ACHN (cell line): ENCODE data around the gene MIPEP.

Source experiments
- DNase-seq: peaks from one replicate; pipeline ENCODE4 v3.0.0-alpha.2; 2015
- in situ Hi-C: cut with HindIII; loops from 2 replicates; pipeline ENCODE4 v1.10.0; 2017; ENCODE audit warnings: low sequenced_read_pairs, low pct_ligation_motif_present, low pct_unique_long_range_greater_than_20kb

The MIPEP gene

DNA sequence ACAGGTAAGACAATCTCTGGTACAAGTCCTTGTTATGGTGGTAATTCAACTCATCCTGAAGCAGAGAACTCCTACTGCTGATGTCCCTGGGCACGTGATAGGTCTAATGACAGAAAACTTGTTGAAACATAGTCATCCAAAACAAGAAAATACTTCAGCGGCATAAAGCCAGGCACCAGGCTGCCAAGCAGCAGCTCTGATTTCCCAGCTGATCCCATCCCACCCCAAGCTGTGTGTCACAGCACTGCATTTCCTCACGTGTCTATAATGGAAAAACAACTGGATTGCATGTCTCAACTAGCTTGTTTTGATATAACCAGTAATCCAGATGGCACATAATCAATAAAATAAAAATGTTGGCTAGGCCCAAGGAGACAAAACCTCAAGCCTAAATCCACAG is 64.8 kb downstream of the MIPEP start:
- no peak for DNase-seq
- in situ Hi-C loops: no loop called here

DNA sequence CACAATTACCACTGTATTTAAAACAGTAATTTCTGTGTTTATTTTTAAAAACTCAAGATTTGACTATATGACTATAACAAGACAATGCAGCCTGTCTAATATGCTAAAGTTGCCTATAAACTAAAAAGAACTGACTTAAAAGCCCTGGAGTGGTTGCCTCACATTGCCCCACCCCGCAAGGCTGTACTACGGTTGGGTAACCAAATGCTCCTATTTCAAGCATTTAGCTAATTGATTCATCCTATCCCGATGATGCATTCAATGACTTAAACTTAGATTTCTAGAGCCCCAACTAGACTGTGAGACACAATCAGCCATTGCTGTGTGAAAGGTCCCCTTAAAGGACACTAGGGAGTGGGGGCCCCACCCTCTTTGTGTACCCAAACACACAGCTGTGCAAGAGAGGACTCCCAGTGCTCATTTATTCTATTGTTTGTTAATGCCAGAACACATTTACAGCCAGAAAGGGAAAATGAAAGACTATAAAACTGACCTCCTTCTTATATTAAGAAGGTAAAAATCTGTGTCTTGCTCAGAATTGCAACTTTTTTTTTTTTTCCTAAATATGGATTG is 66.9 kb downstream of the MIPEP start:
- in situ Hi-C loops: no loop called here
- DNase-seq: no peak

DNA sequence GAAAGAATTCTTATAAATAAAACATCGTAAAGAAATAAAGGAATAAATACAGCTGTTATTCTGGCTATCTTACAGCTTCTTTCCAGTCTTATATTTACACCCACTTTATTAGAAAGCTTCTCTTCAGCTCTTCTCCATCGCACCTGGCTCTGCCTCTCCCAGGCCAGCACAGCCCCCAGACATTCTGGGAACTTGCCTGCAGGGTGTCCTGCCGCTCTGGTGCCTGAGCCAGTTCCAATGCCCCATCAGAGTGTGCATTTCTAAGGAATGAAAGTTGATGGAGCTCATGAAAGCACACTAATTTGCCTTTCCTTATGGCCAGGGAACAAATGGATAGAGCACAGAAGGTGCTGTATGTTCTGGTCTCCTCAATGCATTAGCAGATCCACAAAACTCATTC is 68.7 kb downstream of the MIPEP start:
- no peak for DNase-seq
- in situ Hi-C loops: no loop called here

DNA sequence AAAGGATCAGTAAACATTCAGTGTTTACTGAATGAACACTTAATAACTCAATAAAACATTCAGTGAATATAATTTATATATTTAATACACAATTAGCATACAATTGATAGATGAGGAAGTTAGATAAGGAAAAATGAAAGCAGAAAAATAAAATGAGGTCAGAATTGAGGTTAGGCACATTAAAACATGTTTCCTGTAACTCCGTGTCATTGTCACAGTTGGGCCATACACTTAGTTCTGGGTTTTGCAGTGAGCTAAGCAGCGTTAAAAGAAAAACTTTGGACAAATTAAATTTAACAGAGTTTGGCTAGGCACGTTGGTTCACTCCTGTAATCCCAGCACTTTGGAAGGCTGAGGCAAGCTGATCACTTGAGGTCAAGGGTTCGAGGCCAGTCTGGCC is 71.4 kb downstream of the MIPEP start:
- in situ Hi-C loops: no loop called here
- no peak for DNase-seq

DNA sequence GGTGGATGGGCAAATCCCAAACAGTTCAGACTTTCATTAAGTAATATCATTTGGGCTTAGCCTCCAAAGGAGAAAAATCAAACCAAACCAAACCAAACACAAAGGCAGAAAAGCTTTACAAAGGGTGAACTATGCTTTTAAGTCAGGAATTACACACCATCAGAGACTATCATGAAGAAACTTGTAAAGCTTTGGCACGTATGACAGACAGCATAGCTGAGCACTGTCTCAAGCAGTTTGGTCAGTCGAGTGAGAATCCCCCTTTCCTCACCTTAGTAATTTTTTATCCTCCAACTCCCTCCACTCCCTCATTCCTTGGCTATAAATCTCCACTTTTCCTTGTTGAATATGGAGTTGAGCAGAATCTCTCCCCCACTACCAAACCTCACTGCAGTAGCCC is 72.1 kb downstream of the MIPEP start:
- no peak for DNase-seq
- in situ Hi-C loops: no loop called here

DNA sequence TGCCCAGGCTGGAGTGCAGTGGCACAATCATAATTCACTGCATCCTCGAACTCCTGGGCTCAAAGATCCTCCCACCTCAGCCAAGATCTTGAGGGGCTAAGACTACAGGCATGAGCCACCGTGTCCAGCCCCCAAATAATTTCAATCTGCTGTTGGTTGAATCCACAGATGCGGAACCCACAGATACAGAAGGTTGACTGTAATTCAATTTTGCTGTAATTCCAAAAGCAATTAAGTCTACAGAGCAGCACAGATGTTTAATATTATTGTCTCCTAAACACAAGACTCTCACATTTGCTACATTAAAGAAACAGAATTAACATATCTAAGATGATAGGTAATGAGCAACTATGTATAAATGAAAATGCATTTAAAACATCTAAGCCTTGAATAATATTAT is 75.6 kb downstream of the MIPEP start:
- in situ Hi-C loops: no loop called here
- DNase-seq: no peak

DNA sequence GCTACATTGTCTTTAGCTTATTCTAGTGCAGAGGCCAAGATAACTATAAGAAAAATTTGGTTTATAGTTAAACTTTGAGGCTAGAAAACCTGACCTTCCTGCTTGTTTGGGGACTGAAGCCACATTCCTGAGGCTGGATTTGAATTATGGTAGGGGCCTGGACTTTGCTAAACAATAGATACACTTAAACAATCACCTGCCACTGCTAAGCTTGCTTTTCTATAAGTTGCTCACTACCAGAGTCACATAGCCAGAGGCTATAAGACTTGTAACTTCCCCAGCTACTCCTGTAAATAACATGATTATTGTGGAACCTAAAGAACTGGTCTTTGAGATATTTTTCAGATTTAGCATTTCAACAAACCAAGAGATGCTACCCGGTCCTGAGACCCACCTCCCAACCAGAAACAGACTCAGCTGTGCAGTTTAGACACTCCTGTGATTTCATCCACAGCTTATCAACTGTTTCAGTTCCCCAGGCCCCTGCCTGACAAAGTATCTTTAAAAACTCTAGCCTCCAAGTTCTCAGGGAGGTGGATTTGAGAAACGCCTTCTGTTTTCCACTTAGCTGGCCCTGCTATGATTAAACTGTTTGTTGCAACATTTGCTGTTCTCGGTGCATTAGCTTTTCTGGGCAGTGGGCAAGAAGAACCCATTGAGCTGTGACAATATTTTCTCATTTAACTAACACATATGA is 77.7 kb downstream of the MIPEP start:
- in situ Hi-C loops: no loop called here
- DNase-seq: no peak

DNA sequence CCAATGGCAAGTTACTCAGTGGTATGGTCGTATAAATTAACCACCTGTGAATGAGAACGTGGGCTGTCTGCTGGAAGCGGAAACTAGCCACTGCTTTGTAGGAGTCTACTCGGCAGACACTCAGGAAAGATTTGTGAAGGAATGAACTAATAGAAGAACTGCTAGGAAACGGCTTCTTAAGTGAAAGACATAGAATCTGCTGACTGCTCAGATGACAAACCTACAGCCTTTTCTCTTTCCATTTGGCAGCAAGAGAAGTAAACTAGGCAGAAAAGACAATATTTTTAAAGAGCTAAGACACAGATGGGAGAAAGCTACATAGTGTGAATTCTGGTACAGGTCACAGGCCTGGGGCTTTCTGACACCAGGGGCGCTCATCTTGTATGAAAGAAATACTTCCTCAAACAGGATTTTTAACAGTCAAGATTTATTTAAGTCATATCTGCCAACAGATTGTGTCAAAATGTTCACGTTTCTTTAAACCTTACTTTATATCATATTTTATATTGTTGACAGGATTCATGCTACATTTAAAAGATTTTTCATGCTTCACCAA is 78.4 kb downstream of the MIPEP start:
- DNase-seq: no peak
- in situ Hi-C loops: no loop called here

DNA sequence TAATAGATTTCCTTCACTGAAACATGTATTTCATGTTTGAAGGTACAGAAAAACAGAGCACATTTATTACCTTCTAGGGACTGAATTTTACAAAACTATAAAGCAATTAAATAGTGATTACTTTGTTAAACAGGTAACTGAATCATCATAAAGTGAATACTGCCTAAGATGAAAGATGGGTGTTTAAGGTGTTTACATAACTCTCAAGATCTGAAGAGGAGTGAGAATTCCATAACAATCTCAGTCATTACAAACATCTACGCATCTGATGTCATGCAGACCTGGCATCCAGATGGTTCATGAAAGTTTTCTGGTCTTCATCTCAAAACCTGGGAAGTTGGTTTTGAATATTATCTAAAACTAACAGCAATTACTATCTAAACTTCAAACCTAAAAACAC is 80.4 kb downstream of the MIPEP start:
- in situ Hi-C loops: no loop called here
- DNase-seq: no peak

DNA sequence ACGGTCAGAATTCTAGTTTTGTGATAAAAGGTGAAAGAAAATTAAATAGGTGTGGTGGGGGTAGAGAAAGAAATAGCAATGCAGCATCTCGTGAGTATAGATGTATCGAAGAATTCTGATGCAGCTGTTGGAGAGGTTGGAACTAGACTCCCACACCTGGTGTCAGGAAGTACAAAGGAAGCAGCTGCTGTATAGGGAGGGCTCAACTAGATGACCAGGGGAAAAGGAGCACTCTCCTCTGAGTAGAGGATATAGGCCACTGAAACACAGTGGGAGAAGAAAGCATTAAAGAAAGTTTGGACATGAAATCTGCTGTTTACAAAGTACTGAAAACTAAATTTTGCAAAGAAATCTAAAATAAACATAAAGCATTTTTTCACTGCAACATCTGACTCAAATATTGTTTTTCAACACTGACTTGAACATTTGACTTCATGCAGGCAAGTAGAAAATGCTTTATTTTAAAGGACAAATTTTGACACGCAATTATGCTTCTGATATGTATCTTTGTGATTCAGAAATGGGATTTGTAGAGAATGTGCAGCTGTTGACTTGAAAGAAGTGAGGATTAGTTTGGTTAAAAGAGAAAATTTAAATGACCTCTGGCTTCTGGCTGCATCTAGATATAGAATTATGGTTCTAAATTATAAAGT is 82.2 kb downstream of the MIPEP start:
- DNase-seq: no peak
- in situ Hi-C loops: no loop called here

DNA sequence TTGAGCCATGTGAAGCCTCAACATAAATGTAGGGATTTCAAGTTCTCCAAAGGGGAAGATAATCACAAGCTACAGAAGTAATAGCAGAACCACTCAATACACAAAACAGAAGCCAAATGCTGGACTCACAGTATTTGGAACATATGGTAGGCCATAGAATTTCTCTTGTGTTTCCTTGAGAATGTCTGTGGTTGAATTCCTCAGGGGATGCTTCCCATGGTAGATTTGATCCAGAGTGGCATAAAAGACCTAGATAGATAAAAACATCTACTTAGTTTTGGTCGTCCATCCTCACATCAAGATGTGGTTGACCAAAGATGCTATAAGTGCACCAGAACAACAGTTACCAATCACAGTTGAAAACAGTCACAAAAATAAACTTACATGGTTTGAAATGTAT is 83.4 kb downstream of the MIPEP start:
- DNase-seq: no peak
- in situ Hi-C loops: no loop called here

DNA sequence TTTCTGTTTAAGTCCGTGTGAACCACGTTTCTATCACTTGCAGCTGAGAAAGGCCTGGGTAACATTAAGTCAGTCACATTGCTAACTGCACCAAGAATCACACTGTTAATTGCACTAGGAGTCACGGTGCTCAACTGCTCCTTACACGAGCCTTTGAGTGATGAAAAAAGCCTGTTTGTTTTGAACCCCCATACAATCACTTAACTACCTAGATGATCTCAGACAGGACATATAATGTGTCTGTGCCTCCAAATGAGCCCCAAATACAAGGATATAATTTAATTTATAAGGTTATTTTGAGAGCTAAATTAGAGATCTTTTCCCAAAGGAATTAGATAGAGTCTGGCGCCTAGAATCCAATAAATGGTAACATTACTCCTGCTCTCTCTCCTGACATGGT is 84.1 kb downstream of the MIPEP start:
- in situ Hi-C loops: no loop called here
- no peak for DNase-seq

DNA sequence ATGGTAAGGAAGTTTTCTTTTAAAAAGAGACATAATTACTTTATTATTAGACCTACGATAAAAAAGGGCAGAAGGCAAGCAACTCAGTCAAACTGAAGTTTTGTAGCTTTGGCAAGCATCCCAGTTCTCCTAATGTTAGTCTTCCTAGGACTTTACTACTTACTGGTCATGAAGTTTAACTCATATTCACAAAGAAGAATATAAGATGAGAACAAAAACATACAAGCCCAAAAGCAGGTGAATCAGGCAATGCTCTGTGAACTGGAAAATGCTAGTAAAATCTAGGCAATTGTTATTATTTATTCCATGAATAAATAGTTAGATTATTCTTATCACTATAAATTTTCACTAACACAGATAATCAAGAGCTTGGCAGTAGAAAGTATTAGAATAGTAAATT is 85.0 kb downstream of the MIPEP start:
- DNase-seq: no peak
- in situ Hi-C loops: no loop called here

DNA sequence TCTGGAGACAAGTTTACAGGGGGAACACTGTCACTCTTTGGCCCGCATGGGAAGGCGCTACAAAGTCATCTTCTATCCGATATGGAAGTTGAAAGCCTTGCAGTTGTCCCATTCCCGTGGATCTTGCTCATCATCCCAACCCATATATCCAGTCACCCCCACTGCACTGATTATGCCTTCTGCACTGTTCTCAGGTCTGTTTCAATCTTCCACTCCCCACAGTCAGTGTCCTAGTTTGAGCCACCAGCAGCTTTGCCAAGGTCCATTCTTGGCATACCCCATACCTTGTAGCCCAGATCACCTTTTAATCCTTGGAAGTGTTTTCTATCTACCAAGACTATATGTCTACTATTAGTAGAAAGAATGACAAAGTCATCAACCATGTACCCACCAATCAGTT is 88.1 kb downstream of the MIPEP start:
- no peak for DNase-seq
- in situ Hi-C loops: no loop called here

DNA sequence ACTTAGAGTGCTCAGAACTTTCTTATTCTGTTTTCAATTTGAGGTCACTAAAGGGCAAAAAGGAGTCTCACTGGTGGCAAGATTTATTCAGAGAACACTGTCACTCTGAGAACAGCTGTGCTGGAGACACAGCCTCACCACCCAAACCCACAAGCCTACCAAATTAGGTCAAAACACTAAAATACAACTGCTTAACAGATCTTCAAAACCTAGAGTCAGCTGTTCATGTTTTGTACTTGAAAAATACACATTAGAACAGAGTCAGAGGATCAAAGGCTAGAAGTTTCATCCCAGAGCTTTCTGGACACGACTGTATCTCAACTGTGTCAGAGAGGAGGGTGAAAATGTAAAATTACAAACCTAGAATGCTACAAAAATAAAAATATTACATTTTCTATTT is 89.3 kb downstream of the MIPEP start:
- in situ Hi-C loops: no loop called here
- DNase-seq: no peak

DNA sequence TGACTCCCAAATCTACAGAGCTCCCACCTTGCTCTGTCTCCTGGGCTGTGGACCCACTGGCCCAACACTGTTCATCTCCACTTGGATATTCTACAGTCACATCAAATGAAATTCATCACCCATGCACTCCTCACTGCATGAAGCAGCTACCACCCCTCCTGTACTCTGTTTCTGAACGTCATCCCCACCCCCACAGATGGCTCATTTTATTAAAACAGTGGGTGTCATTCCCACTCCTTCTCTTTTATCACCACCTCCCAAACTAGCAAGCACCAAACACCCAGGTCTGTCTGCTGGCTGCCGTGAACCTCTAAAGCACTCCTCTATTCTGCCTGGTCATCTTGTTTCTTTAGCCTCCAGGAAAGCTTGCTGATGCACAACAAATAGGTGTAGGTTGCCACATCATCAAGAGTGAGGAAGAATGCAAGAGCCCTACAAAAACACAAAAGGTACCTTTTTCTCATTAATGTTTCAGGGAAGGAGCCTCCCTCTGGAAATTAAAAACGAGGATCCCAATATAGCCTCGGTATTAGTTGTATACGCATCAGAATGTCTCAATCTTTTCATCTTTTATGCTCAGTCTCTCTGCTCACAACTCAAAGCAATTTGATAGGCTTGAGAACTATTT is 91.8 kb downstream of the MIPEP start:
- in situ Hi-C loops: no loop called here
- DNase-seq: no peak

DNA sequence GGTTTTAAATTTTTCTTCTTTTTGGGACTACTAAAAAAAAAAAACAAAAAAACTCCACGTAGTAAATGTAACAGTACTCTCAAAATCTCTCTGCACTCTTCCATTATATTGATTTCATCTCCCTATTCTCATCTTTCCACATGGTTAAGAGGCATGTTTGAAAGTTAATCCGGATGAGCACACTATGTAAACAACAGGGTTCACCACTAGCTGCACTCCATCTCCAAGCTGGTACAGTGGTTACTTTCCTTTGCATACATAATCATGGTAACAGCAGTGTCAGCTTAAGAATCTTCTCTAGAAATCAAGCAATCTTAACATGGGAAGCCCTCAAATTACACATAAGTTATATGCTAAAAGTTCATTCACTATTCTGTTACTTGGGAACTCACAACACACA is 92.6 kb downstream of the MIPEP start:
- DNase-seq: no peak
- in situ Hi-C loops: no loop called here

DNA sequence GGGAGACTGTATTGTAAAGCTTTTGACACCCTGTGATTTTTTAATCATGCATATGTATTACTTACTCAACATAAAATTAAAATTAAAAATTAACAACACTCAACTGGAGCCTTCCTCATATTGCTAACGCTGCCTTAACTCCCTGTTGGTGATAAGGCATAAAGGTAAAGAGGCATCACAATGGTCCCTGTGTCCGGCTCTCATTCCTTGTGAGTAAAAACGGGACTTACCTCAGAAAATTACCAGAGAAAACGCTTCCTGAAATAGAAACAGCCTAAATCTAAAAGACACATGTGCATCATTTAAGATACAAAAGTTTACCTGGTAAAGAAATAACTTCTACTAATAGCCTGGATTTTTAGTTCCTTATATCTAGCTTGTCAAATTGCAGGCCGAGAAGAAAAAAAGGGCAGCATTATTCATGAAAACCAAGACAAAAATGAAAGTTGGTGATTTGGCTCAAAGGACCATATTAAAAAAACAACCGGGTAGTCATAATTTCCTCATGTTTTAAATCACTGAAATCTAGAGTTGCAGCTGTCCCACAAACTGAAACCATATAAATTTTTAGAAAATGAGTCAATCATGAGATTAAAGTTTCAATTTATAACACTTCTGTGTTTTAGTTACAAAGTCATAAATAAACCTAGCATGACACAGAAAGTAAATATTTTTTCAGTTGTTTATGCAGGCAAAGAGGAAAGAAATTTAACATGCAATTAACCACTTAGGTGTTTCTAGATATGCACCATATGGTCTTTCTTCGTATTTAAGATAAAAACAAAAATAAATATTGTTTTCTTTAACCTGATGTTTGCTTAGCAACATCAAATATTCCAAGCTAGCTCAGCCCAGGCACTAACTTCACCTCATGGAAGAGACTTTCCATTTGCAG is 94.7 kb downstream of the MIPEP start:
- peak; percentile 12 for DNase-seq
- in situ Hi-C loops: no loop called here

DNA sequence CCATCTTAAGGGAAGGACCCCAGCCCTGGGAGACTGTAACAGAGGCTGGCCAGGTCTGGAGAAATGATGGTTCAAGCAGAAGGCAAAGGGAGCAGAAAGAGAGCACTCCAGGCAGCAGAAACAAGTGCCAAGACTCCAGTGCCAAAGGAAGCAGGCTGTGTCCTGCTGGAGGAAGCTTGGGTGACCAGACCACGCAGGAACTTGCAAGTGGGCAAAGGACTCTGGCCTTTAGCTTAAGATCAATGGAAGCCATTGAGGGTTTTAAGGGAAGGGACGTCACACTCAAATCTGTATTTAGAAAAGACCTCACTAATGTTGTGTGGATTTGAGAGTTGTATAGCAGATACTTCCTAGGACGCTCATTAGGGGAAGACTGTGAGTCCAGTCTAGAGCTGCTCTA is 95.5 kb downstream of the MIPEP start:
- in situ Hi-C loops: no loop called here
- no peak for DNase-seq
